NCI-H1436 (cell line): ENCODE measurements around the gene IGSF21.

Experiments
- DNase-seq: peaks from one replicate; lab custom pipeline; 2025; lab: John Stamatoyannopoulos, UW

IGSF21 gene

DNA sequence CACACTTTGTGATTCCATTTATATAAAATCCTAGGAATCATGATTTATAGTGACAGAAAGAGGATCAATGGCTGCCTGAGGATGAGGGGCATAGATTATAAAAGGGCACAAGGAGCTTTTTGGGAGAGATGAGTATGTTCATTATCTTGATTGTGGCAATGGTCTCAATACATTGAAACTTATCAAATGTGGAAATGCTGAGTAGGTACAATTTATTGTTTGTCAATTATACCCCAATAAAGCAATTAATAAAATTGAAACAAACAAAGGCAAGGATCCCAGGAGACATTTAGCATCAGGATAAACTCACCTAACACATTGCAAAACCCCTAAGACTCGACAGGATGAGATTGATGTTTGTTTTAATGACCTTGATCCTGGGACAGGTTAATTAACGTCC, 220.1 kb downstream of the IGSF21 start:
- no peak for DNase-seq

GRCh38 chr1:18328803-18329202, 221.2 kb downstream of the IGSF21 start:
- no peak for DNase-seq

DNA sequence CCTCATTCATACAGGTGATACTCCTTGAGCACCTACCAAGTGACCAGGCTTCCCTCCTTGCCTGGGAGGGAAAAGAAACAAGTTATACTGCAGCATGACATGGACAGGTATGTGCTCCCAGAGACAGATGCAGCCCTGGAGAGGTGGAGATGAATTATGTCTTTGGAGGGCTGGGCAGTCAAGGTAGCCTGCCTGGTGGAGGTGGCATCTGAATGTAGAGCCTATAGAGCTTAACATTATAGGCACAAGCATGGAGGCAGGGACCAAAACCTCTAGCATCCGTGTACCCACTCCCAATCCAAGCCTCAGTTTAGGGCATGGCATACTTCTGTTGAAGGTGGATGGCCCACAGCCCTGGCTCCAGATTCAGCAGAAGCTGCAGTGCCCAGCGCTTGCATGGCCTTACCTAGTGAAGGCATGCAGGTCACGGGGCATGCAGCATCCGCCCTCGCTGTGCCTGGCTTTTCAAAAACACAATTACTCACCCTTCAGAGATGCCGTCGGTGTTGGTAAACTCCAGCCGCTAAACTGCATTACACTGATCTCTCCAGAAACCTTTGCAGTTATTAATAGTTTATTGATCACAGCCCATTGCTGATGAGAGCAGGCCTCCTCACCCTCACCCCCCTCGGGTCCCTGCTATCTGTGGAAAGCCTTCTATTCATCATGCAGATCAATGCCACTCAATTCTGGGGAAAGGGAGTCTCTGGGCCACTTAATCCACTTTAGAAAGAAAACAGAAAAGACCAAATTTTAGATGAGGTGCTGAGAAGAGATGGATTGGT, 222.1 kb downstream of the IGSF21 start:
- no peak for DNase-seq

GRCh38 chr1:18332576-18332975, 225.0 kb downstream of the IGSF21 start:
- DNase-seq: no peak

DNA sequence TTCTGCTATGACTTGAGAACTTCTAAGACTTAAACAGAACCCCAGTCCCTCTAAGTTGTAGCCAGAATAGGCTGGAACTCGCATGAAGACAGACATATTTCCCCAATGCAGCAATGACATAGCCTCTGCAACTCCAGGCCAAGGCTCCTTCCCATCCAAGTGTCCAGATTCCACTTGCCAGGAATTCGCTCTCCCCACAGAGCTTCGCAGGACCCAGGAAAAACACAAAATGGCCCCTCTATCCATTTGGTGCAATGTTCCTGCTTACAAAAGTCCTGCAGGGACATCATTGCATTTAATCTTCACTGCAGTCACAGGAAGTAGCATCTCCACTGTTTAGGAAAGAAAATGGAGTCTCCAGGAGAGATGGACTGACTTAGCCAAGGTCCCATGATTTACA, 225.6 kb downstream of the IGSF21 start:
- DNase-seq: no peak

DNA sequence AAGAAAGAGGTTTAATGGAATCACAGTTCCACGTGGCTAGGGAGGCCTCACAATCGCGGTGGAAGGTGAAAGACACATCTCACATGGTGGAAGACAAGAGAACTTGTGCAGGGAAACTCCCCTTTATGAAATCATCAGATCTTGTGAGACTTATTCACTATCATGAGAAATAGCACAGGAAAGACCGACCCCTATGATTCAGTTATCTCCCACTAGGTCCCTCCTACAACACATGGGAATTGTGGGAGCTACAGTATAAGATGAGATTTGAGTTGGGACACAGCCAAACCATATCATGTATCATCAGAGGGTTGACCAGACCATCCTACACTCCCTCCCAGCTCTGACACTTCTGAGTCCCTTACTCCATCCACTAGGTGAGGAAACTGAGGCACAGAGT, 229.2 kb downstream of the IGSF21 start:
- no peak for DNase-seq

DNA sequence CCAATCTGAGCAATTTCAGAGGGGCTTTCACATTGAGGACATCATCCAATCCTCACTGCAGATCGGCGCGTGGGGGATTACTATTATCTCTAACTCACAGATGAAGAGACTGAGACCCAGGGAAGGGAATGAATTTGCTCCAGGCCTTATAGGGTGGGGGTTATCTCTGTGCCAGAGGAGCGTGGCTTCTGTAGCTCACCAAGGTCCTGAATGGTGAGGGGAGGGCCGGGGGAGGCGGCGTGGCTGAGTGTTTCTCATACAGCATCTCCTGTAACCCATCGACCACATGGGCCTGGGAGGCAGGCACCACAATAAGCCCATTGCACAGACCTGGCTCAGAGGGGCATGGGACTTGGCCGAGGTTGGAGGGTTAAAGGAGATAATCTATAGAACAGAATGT, 230.2 kb downstream of the IGSF21 start:
- DNase-seq: no peak

DNA sequence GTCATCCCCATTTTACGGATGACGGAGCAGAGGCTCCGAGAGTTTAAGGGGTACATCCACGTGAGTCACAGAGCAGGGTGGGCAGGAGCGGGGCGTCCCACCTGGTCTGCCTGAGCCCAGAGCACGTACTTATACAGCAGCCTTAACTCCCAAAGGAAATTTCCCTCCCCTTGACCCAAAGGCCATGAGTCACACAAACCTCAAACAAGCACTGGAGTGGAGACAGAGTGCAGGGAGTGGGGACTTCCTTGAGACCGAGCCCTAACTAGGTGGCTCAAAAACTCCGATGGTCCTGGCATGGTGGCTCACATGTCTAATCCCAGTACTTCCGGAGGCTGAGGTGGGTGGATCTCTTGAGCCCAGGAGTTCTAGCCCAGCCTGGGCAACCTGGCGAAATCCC, 231.6 kb downstream of the IGSF21 start:
- DNase-seq: no peak

DNA sequence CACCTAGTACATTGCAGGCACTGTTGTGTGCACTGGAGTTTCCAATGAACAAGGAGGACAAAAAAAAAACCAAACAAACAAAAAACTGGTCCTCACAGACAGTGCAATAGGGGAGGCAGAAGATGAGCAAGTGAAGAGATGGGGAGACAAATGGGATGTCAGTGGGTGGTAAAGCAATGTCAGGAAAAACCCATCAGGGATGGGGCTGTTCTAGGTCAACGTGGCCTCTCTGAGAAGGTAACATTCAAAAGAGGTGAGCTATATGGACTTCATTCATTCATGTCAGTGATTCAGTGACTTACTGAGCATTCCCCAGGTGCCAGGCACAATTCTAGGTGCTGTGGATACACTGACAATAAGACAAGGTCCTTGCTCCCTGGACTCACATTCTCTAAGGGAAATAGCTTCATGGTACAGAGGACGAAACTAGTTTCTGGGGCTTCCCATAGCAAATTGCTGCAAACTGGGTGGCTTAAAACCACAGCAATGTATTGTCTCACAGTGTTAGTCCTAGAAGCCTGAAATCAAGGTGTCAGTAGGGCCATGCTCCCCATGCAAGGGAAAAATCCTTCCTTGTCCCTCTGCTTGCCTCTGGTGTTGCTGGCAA, 232.7 kb downstream of the IGSF21 start:
- DNase-seq: no peak

DNA sequence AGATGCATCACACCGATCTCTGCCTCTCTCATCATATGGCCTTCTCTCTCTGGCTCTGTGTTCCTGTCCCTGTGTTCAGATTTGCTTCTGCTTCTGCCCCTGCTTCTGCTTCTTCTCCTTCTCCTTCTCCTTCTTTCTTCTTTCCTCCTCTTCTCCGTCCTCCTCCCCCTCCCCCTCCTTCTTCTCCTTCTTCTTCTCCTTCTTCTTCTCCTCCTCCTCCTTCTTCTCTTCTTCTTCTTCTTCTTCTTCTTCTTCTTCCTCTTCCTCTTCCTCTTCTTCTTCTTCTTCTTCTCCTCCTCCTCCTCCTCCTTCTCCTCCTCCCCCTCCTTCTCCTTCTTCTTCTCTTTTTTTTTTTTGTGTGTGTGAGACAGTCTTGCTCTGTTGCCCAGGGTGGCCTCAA, 233.2 kb downstream of the IGSF21 start:
- DNase-seq: no peak

DNA sequence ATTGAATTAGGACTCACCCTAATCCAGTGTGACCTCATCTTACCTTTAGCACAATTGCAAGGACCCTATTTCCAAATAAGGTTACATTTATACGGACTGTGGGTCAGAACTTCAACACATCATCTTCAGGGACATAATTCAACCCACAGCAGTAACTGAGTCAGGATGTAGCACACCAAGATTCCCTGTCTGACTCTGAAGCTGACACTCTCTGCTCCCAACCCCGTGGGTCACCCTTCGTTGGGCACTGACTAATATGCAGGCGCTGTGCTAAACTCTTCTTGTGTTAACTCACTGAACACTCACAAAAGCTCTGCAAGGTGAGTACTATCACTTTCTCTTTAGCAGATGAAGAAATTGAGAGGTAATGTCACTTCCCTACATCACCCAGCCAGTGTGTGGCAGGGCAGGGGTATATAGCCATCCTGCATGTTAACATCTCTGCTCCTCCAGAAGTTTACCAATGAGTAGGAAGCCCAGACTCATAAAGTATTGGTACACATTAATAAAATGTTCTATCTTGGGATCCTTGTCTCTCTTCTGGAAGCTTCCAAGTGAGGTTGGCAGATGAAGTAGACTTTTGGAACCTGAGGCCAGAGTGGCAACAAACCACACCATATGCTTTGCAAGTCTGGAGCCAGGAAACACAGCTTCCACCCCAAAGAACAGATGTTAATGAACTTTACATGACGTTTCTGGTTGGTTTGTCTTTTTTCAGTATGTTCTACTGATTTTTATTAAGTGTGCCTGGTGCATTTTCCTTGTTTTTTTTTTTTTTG, 233.9 kb downstream of the IGSF21 start:
- no peak for DNase-seq

- no peak for DNase-seq
Observed at GRCh38 chr1:18342744-18343143, 235.1 kb downstream of the IGSF21 start.

GRCh38 chr1:18343581-18343980, 236.0 kb downstream of the IGSF21 start:
- DNase-seq: no peak

DNA sequence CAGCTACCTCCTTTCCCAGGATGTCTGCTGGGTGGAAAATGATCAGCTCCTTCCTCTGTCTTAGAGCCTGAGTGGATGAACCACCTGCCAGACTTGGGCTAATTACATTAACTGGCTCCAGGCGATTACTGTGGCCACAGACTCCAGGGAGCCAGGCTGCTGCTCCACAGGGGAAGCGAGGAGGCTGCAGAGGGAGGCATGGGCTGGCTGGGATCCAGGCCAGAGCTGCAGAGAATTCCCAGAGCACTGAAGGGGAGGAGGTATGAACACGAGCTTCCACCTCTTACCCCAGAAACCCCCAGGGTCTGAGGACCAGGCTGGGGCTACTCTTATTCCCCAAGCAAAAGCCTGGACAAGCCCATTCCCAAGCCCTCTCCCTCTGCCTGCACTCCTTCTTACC, 237.2 kb downstream of the IGSF21 start:
- peak; percentile 72 for DNase-seq

DNA sequence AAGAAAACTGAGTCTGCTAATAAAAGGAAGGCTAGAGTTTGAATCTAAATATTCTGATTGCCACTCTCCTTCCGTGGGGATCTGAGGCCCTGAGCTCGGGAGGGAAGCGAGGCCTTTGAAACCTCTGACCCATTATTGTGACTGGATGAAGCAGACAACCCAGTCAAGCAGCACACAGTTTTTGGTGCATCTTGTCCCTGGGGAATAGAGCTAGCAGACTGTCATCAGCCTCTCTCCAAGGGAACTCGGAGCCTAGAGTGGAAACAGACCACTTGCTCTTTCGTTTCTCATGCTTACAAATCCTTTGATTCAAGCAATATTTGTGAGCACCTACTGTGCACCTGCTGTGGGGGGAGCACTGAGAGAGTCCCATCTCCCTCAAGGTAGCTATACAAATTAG, 240.0 kb downstream of the IGSF21 start:
- DNase-seq: peak; percentile 3

GRCh38 chr1:18348354-18348753, 240.8 kb downstream of the IGSF21 start:
- peak; percentile 8 for DNase-seq

- no peak for DNase-seq
Observed at GRCh38 chr1:18350747-18351146, 243.1 kb downstream of the IGSF21 start.

DNA sequence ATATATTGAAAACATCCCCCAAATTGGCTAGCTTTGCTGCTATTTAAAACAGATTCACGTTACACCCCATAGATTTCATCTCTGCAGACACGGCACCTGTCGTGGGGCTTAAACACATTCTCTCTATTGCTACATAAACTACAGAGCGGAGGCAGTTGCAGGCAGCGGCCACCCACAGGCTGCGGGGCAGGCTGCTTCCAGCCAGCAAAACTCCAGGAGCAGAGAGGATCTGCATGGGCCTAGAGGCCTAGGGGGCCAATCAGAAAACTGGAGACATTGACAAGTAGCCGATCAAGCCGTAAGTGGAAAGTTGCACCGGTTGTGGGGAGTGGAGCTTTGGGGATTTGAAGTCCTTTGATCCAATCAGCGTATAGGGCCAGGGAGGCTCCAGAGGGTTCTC, 244.1 kb downstream of the IGSF21 start:
- no peak for DNase-seq

GRCh38 chr1:18352636-18353265, 245.2 kb downstream of the IGSF21 start:
- DNase-seq: no peak

DNA sequence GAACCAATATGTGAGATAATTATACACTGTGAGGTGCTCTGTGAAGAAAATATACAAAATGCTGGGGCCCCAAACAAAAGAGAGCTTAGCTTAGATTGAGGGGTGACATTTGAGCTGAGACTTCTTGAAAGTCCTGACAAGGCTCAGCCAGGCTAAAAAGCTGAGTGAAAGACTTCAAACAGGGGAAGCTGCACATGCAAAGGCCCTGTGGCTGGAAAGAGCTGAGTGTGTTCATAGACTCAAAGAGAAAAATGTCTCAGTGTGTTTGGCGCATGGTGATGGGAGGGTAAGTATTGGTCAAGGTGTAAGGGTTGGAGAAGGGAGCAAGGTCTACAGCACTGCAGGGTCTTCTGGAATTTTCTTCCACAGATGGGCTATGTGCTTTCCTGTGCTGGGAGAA, 245.9 kb downstream of the IGSF21 start:
- no peak for DNase-seq

DNA sequence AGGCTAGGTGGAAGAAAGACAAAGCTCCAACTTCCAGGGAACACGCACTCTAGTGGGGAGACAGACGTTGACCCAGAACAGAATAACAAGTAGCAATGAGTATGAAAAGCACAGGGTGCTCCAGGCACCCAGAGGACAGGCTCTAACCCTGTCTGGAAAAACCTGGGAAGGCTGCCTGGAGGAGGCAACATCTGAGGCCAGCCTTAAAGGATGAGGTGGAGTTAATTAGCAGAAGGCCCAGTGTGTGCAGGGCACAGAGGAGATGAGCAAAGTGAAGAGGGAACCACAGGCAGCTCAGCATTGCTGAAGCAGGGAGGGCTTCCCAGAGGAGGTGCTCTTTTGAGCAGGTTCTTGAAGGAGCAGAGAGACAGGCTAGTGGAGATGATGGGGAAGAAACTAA, 246.4 kb downstream of the IGSF21 start:
- DNase-seq: no peak

- DNase-seq: no peak
Observed at GRCh38 chr1:18354612-18355011, 247.0 kb downstream of the IGSF21 start.
